HepG2 (cell line): ENCODE measurements around the gene ABCG2. TPM values are rescaled to one million over a fixed set of nuclear protein-coding genes. Genes with fewer than 3 reads are reported as not detected.
A peak's percentile ranks its signal among the peaks of the same experiment; 100 is the strongest.

Experiments
- ADNP ChIP-seq: sonication (generic); formaldehyde crosslinking; IDR thresholded peaks from 2 replicates; pipeline ENCODE4 v1.4.0; 2020; ENCODE audit warnings: missing genetic modification reagents
- BRCA1 ChIP-seq: sonication (generic); formaldehyde crosslinking; IDR thresholded peaks from 2 replicates; pipeline ENCODE4 v1.4.0; 2020; ENCODE audit warnings: missing genetic modification reagents
- ESRRA ChIP-seq: sonication (generic); formaldehyde crosslinking; IDR thresholded peaks from 2 replicates; pipeline ENCODE4 v1.5.1; 2020; ENCODE audit warnings: mild to moderate bottlenecking, low read depth, missing genetic modification reagents
- FOXM1 ChIP-seq: sonication (generic); formaldehyde crosslinking; IDR thresholded peaks from 2 replicates; pipeline ENCODE4 v1.5.0; 2020; ENCODE audit warnings: missing genetic modification reagents
- GABPA ChIP-seq, 2 experiments: IDR thresholded peaks; 2 replicates each; pipeline ENCODE4 v1.6.1; 2011 to 2016; ENCODE audit warnings: low read depth in 2 of 2, low read length in 1 of 2, missing biosample characterization in 1 of 2, missing genetic modification characterization in 1 of 2
- HNRNPK ChIP-seq: fragments of 200-400 bp; formaldehyde crosslinking; IDR thresholded peaks from 2 replicates; pipeline ENCODE4 v1.6.1; 2018; ENCODE audit warnings: low read length, low read depth, moderate library complexity, mild to moderate bottlenecking; ENCODE audit not compliant: poor library complexity, severe bottlenecking
- IKZF4 ChIP-seq: sonication (generic); formaldehyde crosslinking; IDR thresholded peaks from 2 replicates; pipeline ENCODE4 v1.5.1; 2020; ENCODE audit warnings: borderline replicate concordance, mild to moderate bottlenecking, low read depth, missing genetic modification reagents; ENCODE audit errors: not compliant biosample characterization
- KDM6A ChIP-seq: IDR thresholded peaks from 2 replicates; pipeline ENCODE4 v1.6.1; 2016; ENCODE audit warnings: low read depth
- MTF1 ChIP-seq: sonication (generic); formaldehyde crosslinking; IDR thresholded peaks from 2 replicates; pipeline ENCODE4 v1.5.0; 2020; ENCODE audit warnings: missing genetic modification reagents
- NFYB ChIP-seq: sonication (generic); formaldehyde crosslinking; IDR thresholded peaks from 2 replicates; pipeline ENCODE4 v1.4.0; 2020; ENCODE audit warnings: missing genetic modification reagents
- PAX8 ChIP-seq: sonication (generic); formaldehyde crosslinking; IDR thresholded peaks from 2 replicates; pipeline ENCODE4 v1.8.0; 2022; ENCODE audit warnings: mild to moderate bottlenecking, missing genetic modification reagents, borderline replicate concordance
- SMYD3 ChIP-seq: sonication (generic); formaldehyde crosslinking; IDR thresholded peaks from 2 replicates; pipeline ENCODE4 v1.8.1; 2023; ENCODE audit warnings: mild to moderate bottlenecking, missing genetic modification reagents
- TBX2 ChIP-seq: sonication (generic); formaldehyde crosslinking; IDR thresholded peaks from 2 replicates; pipeline ENCODE4 v1.5.0; 2020; ENCODE audit warnings: missing genetic modification reagents, mild to moderate bottlenecking, borderline replicate concordance
- TRIM22 ChIP-seq: fragments of 450-650 bp; IDR thresholded peaks from 2 replicates; pipeline ENCODE4 v1.6.1; 2017
- ZBTB10 ChIP-seq: sonication (generic); formaldehyde crosslinking; IDR thresholded peaks from 2 replicates; pipeline ENCODE4 v1.4.0; 2020; ENCODE audit warnings: missing genetic modification reagents, borderline replicate concordance
- ZNF138 ChIP-seq: sonication (generic); formaldehyde crosslinking; IDR thresholded peaks from 2 replicates; pipeline ENCODE4 v1.5.0; 2020; ENCODE audit warnings: mild to moderate bottlenecking, low read depth, missing genetic modification reagents
- ZNF281 ChIP-seq: sonication (generic); formaldehyde crosslinking; IDR thresholded peaks from 2 replicates; pipeline ENCODE4 v1.4.0; 2020; ENCODE audit warnings: missing genetic modification reagents, borderline replicate concordance
- ZNF326 ChIP-seq: sonication (generic); formaldehyde crosslinking; IDR thresholded peaks from 2 replicates; pipeline ENCODE4 v1.4.0; 2020; ENCODE audit warnings: missing genetic modification reagents, borderline replicate concordance
- ZNF33B ChIP-seq: sonication (generic); formaldehyde crosslinking; IDR thresholded peaks from 2 replicates; pipeline ENCODE4 v1.5.1; 2020; ENCODE audit warnings: mild to moderate bottlenecking, missing genetic modification reagents
- ZNF629 ChIP-seq: sonication (generic); formaldehyde crosslinking; conservative IDR thresholded peaks from 2 replicates; pipeline ENCODE4 v1.5.0; 2020; ENCODE audit warnings: missing genetic modification reagents
- ZNF670 ChIP-seq: sonication (generic); formaldehyde crosslinking; IDR thresholded peaks from 2 replicates; pipeline ENCODE4 v1.8.0; 2022; ENCODE audit warnings: mild to moderate bottlenecking, missing genetic modification reagents, borderline replicate concordance
- ZNF678 ChIP-seq: sonication (generic); formaldehyde crosslinking; IDR thresholded peaks from 2 replicates; pipeline ENCODE4 v1.4.0; 2020; ENCODE audit warnings: mild to moderate bottlenecking, missing genetic modification reagents
- ZNF720 ChIP-seq: sonication (generic); formaldehyde crosslinking; IDR thresholded peaks from 2 replicates; pipeline ENCODE4 v1.4.0; 2020; ENCODE audit warnings: missing genetic modification reagents
- ZNF788 ChIP-seq: sonication (generic); formaldehyde crosslinking; IDR thresholded peaks from 2 replicates; pipeline ENCODE4 v1.5.0; 2020; ENCODE audit warnings: mild to moderate bottlenecking, missing genetic modification reagents, borderline replicate concordance
- polyA plus RNA-seq, 8 experiments: library from polyadenylated mRNA; depleted of rRNA in 3 of 8; stranded (reverse) in 7 of 8; unstranded in 1 of 8; fragments of >200 nt; fragmentation: Illumina TruSeq in 4 of 8; extraction: Trizol in 4 of 8; gene quantifications; 2 replicates each; pipeline versions ENCODE4 v1.2.1 to v1.2.3, GENCODE V29; 2011 to 2016; ENCODE audit warnings: low read depth in 4 of 8, missing spikeins in 1 of 8, mixed read lengths in 1 of 8; ENCODE audit not compliant: insufficient read depth in 1 of 8
- total RNA-seq, 5 experiments: library from RNA; depleted of rRNA; stranded (reverse); fragments of >200 nt; fragmentation: Illumina TruSeq; extraction: Trizol; gene quantifications; 2 replicates each; pipeline ENCODE4 v1.2.3, GENCODE V29; 2016; ENCODE audit warnings: low read depth in 1 of 5

ABCG2 gene
- total and polyA plus RNA-seq, 2 of the 13 experiments (the other 11 are each of a cell fraction or from before 2014, with no cell fraction given): 10.0 to 15.7 TPM

GRCh38 chr4:88107406-88108107 is 50.9 kb downstream of the ABCG2 start (continued):
- TF ChIP-seq NFYB (CRISPR knock-in tag) (0 out of 2 replicates have a peak, but pooled peaks have one; percentile 13), BRCA1 (CRISPR knock-in tag) (0 out of 2 replicates have a peak, but pooled peaks have one; percentile 48), ZNF326 (CRISPR knock-in tag) (no peak), ZNF788 (CRISPR knock-in tag) (0 out of 2 replicates have a peak, but pooled peaks have one; percentile 70), SMYD3 (CRISPR knock-in tag) (no peak), ZNF281 (CRISPR knock-in tag) (0 out of 2 replicates have a peak, but pooled peaks have one; percentile 26), HNRNPK (no peak), ZNF670 (0 out of 2 replicates have a peak, but pooled peaks have one; percentile 23), ZNF678 (CRISPR knock-in tag) (no peak), KDM6A (CRISPR knock-in tag) (peak; percentile 95), TRIM22 (no peak), GABPA (IDR thresholded peaks at IDR 0.05; ENCODE audit: low read depth, low read length) (no peak), GABPA (CRISPR knock-in tag; IDR thresholded peaks at IDR 0.05; ENCODE audit: low read depth) (peak; percentile 59), ESRRA (CRISPR knock-in tag) (peak; percentile 80; the same call in 1 of the 2 replicates), ADNP (CRISPR knock-in tag) (no peak), PAX8 (CRISPR knock-in tag) (no peak), IKZF4 (CRISPR knock-in tag) (no peak), ZNF138 (no peak), MTF1 (no peak), ZNF720 (CRISPR knock-in tag) (no peak), TBX2 (CRISPR knock-in tag) (peak; percentile 66; the same call in 1 of the 2 replicates), ZNF629 (CRISPR knock-in tag) (peak; percentile 30; the same call in 1 of the 2 replicates), ZNF33B (CRISPR knock-in tag) (no peak), ZBTB10 (CRISPR knock-in tag) (no peak), FOXM1 (CRISPR knock-in tag) (no peak)
